Measurements from ENCODE around the gene TTLL8.

- TF ChIP-seq, protein P1, sequence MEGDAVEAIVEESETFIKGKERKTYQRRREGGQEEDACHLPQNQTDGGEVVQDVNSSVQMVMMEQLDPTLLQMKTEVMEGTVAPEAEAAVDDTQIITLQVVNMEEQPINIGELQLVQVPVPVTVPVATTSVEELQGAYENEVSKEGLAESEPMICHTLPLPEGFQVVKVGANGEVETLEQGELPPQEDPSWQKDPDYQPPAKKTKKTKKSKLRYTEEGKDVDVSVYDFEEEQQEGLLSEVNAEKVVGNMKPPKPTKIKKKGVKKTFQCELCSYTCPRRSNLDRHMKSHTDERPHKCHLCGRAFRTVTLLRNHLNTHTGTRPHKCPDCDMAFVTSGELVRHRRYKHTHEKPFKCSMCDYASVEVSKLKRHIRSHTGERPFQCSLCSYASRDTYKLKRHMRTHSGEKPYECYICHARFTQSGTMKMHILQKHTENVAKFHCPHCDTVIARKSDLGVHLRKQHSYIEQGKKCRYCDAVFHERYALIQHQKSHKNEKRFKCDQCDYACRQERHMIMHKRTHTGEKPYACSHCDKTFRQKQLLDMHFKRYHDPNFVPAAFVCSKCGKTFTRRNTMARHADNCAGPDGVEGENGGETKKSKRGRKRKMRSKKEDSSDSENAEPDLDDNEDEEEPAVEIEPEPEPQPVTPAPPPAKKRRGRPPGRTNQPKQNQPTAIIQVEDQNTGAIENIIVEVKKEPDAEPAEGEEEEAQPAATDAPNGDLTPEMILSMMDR (conservative IDR thresholded peaks at IDR 0.05; ENCODE audit: low read length), result no peak
- no peak for TF ChIP-seq EZH2phosphoT487 (IDR thresholded peaks at IDR 0.05; ENCODE audit: borderline replicate concordance)
Observed at GRCh38 chr22:50098052-50098451, 40.0 kb upstream of the TTLL8 start.

All from Loucy (cell line).